IPS DF 4.7 (cell line): ENCODE results near the gene SAMHD1.
"Not testable (repeated sequence)": the region's sequence is repeated elsewhere in the genome, so short reads cannot be mapped to it uniquely, and the experiment has no call there.

Source experiments
- DNase-seq: peaks from one replicate; pipeline ENCODE4 v3.0.0-alpha.2; 2013; ENCODE audit warnings: low spot score; ENCODE audit errors: extremely low read depth

Gene SAMHD1

DNA sequence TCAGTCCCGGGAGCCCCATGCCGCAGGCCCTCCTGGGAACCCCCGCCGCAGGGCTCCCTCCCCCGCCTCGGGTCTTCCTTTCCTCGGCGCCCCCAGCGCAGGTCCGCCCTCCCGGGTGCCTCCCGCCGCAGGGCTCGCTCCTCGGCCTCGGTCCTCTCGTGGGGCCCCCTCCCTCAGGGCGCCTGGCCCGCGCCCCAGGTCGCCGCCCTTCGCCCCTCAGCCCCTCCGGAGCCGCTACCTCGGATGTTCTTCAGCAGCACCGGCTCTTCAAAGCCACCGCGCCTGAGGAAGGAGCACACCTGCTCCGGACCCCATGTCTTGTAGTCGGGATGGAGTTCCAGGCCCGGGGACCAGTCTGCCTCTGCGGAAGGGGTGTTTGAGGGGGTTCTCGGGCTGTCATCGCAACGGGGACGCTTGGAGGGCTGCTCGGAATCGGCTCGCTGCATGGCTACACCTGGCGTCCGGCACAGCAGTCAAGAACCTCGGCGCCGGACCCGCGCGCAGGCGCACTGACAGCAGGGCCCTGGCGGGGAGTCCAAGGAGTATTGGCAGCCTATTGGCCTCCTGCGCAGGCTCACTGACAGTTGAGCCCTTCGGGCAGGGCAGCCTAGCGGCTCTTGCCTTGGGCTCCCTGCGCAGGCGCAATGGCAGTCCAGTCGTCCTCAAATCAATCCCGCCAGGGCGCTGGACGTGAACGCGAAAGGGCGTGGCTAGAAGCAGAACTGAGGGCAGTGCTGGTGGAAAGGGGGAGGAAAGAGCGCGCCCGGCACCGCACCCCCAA lies at the start of gene SAMHD1:
SAMHD1 (minus strand) TSS at position 511 of the 781 bp plus-strand sequence; CDS start at position 446, 65 bp downstream.
- peak; percentile 89 for DNase-seq

DNA sequence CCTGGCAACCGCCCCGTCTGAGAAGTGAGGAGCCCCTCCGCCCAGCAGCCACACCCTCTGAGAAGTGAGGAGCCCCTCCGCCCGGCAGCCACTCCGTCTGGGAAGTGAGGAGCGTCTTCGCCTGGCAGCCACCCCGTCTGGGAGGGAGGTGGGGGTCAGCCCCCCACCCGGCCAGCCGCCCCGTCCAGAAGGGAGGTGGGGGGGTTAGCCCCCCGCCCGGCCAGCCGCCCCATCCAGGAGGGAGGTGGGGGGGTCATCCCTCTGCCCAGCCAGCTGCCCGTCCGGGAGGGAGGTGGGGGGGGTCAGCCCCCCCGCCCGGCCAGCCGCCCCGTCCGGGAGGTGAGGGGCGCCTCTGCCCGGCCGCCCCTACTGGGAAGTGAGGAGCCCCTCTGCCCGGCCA lies 48.7 kb upstream of the SAMHD1 start:
- not testable (repeated sequence) for DNase-seq

DNA sequence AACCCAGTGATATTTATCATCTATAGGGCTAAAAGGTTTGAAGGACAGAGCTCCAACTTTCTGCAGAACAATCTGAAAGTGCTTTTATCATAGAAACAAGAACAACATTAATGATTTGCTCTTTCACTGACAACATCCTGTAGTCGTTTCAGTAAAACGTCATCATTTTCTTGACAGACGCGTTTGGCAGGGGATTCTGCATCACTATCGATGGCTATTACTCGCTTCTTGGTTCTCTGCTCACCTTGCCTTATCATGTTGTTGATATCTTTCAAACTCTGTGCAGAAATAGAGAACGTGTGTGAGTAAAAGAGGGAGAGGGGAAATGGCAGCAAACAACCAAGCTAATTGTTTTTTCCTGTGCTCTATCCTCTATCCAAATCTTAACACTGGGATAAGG lies 47.1 kb upstream of the SAMHD1 start:
- DNase-seq = no peak

DNA sequence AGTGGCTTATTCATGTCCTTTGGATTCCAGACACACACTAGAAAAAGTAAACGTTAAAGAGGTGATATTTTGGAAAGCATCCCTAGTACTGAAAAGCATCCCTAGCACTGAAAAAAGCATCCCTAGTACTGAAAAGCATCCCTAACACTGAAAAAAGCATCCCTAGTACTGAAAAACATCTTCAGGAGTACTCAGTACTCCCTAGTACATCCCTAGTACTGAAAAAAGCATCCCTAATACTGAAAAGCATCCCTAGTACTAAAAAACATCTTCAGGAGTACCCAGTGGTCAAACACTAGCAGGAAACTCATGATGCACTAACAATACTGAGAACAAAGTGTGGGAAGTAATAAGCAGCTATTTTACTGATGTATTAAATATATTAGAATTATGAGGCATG lies 45.6 kb upstream of the SAMHD1 start:
- no peak for DNase-seq

DNA sequence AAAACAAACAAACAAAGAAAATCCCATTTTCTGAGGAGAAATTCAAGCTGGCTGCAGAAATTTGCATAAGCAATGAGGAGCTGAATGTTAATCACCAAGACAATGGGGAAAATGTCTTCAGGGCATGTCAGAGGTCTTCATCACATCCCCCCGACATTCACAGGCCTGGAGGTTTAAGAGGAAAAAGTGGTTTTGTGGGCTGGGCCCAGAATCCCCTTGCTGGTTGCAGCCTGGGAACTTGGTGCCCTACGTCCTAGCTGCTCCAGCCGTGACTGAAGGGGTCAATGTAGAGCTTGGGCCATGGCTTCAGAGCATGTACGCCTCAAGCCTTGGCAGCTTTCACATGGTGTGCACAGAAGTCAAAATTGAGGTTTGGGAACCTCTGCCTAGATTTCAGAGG lies 42.7 kb upstream of the SAMHD1 start:
- not testable (repeated sequence) for DNase-seq

DNA sequence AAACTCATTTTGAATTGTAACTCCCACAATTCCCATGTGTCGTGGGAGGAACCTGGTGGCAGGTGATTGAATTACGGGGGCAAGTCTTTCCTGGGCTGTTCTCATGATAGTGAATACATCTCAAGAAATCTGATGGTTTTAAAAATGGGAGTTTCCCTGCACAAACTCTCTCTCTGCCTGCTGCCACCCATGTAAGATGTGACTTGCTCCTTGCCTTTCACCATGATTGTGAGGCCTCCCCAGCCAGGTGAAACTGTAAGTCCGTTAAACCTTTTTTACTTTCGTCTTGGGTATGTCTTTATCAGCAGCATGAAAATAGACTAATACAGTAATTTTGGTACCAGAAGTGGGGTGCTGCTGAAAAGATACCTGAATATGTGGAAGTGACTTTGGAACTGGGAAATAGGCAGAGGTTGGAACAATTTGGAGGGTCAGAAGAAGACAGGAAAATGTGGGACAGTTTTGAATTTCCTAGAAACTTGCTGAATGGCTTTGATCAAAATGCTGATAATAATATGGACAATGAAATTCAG lies 41.4 kb upstream of the SAMHD1 start:
- no peak for DNase-seq

DNA sequence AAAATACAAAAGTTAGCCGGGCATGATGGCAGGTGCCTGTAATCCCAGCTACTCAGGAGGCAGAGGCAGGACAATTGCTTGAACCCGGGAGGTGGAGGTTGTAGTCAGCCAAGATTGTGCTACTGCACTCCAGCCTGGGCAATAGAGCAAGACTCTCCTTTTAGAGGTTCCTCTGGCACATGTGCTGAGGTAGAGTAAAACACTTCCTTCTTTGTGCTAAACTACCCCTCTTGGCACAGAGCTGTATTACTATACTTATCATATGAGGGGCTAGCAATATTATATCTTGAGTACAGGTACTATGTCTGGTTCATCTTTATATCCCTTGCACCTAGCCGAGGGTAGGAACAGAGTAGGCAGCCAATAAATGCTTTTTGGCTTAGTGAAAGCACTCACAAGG lies 40.2 kb upstream of the SAMHD1 start:
- no peak for DNase-seq

DNA sequence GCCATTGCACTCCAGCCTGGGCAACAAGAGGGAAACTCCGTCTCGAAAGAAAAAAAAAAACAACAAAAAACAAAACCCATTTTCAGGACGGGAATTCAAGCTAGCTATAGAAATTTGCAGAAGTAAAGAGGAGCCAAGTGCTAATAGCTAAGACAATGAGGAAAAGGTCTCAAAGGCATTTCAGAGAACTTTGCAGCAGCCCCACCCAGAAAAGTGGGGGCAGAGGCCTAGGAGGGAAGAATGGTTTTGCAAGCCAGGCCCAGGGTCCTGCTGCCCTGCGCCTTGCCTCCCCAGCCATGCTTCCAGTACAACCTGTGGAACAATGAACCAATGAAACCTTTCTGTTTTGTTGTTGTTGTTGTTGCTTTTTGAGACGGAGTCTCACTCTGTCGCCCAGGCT lies 38.3 kb upstream of the SAMHD1 start:
- DNase-seq = no peak

DNA sequence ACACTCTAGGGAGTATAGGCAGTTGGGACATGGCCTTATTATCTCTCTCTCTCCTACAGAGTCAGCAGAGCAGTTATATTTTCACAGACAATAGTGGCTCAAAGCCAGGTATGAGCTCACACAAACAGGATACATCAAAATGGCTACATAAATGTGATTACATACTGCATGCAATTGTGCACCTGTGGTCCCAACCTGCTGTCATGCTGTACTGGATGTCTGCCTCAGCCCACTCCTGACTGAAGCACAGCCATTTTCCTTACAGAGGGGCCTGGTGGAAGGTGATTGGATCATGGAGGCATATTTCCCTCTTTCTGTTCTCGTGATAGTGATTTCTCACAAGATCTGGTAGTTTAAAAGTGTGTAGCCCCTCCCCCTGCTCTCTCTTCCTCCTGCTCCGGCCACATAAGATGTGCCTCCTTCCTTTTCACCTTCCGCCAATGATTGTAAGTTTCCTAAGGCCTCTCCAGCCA lies 37.0 kb upstream of the SAMHD1 start:
- no peak for DNase-seq

DNA sequence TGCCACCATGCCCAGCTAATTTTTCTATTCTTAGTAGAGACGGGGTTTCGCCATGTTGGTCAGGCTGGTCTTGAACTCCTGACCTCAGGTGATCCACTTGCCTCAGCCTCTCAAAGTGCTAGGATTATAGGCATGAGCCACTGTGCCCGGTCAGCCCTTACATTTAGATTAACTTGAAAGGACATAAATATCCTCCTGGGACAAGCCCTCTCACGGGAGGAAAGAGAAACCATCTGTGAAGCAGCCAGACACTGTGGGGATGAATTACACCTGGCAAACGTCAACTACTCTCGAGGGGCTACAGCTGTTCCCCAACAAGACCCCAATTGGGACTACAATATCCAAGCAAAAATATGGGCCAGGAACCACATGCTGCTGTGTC lies 32.7 kb upstream of the SAMHD1 start:
- no peak for DNase-seq

DNA sequence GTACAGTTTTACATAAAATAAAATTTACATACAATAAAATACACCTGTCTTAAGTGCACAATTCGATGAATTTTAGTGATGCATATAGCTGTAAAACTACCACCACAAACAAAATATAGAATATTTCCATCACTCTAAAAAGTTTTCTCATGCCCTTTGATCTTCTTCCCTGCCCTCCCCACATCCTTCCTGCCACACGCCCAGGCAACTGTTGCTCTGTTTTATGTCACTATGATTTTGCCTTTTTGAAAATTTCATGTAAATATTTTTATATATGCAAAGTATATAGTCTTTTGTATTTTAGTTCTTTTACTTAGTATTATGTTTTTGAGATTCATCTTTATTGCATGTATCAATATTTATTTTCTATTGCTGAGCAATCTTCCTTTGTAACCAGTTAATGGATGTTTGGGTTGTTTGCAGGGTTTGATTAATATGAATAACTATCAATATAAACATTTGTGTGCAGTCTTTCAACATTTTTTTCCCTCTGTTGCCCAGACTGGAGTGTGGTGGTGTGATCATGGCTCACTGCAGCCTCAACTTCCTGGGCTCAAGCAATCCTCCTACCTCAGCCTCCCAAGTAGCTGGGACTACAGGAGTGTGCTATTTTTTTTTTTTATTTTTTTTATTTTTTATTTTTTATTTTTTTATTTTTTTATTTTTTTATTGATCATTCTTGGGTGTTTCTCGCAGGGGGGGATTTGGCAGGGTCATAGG lies 23.8 kb upstream of the SAMHD1 start:
- DNase-seq = no peak

DNA sequence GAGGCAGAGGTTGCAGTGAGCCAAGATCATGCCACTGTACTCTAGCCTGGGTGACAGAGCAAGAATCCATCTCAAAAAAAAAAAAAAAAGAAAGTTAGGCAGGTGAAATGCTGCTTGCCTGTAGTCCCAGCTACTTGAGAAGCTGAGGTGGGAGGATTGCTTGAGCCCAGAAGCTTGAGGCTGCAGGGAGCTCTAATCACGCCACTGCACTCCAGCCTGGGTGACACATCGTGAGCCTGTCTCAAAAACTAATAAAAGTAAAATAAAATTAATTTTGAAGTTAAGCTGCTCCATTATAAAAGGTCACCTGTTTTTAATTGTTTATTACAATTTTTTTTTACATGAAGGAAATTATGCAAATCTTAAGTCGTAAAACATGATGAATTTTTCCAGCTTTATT lies 23.2 kb upstream of the SAMHD1 start:
- DNase-seq = no peak

DNA sequence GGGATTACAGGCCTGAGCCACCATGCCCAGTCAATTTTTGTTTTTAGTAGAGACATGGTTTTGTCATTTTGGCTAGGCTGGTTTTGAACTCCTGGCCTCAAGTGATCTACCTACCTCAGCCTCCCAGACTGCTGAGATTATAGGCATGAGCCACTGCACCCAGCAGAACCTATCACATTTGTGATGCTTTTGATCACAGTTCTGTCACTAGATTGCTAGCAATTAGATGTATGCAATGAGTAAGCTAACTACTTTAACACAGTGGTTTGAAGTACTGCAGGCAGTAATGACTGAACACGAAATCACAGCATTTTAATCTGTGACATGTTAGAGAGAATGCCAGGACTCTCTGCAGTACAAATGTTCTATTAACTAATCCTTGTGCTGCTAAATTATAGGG lies 19.6 kb upstream of the SAMHD1 start:
- DNase-seq = no peak

DNA sequence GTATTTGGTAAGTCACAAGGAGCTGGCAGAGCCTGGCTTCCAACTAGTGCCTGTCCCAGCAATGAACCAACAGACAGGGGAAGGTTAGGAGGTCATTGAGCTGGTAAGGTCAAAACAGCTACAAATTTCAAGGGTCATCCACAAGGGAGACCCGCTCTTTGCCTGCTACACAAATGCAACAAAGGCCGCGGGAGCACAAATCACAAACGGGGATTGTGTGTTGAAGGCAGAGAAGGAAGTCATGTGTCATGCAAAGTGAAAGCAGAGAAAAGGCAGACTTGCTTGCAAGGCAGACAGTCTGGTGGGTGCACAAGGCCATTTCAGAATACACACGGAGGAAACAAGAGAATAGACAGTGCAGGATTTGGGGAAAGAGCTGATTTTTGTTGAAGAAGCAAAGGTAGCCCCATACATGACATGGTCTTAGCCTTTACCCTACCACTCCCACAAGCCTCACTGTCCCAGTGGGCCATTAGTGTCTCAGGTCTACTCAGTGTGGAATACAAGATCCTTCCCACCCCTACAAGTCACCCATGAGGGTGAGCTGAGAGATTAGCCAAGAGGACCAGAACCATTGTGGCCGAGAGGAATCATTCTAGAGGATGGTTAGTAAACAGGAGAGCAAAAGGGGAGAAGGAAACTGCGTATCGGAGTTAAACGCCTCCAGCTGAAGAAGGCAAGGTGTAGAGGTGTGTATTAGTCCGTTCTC lies 18.1 kb upstream of the SAMHD1 start:
- no peak for DNase-seq

DNA sequence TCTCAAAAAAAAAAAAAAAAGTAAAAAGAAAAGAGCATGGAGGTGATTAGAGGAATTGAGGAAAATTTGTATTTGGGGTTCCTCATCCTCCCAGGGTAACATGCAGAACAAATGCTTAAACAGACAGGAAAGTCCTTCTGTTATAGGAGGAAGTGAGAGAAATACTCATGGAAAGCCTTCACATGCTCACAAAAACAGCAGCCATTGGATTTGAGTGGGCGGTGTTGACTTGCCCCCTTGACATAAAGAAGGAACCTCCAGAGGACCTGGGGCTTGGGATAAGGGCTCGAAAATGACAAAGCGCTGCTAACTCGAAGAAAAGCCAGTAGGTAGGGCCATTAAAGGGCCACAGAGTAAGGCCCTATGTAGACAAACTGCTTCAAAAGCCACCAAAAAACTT lies 17.5 kb upstream of the SAMHD1 start:
- no peak for DNase-seq

DNA sequence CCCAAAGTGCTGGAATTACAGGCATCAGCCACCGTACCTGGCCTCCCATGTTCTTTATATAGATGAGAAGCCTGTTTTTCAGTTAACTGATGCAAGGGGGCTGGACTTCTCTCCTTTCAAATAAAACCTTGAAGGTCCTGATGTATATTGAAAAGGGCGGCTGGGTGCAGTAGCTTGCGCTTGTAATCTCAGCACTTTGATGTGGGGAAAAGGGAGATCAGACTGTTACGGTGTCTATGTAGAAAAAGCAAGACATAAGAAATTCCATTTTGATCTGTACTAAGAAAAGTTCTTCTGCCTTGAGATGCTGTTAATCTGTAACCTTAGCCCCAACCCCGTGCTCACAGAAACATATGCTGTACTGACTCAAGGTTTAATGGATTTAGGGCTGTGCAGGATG lies 16.1 kb upstream of the SAMHD1 start:
- no peak for DNase-seq

DNA sequence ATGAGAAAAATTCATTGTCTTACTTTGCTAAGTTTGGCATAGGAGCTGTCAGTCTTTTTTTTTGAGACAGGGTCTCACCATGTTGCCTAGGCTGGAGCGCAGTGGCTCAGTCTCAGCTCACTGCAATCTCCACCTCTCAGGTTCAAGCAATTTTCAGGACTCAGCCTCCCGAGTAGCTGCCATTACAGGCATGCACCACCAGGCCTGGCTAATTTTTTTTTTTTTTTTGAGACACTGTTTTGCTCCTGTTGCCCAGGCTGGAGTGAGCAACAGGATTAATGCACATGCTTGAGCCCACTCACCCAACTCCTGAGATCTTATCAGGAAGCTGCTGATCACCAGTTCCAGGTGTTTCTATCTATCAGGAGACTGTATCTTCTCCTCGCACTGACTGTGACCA lies 15.5 kb upstream of the SAMHD1 start:
- not testable (repeated sequence) for DNase-seq

DNA sequence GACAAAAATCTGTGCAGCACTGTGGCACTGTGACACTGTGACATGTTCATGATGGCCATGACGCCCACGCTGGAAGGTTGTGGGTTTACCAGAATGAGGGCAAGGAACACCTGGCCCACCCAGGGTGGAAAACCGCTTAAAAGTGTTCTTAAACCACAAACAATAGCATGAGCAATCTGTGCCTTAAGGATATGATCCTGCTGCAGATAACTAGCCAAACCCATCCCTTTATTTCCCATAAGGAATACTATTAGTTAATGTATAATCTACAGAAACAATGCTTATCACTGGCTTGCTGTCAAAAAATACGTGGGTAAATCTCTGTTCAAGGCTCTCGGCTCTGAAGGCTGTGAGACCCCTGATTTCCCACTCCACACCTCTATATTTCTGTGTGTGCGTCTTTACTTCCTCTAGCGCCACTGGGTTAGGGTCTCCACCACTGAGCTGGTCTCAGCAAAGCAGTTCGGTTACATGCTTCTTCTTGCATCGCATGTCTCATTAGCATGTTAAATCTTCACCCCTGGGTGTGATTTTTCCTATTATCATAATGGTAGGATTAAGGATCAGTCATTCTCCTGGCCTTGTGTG lies 10.9 kb upstream of the SAMHD1 start:
- DNase-seq = not testable (repeated sequence)

DNA sequence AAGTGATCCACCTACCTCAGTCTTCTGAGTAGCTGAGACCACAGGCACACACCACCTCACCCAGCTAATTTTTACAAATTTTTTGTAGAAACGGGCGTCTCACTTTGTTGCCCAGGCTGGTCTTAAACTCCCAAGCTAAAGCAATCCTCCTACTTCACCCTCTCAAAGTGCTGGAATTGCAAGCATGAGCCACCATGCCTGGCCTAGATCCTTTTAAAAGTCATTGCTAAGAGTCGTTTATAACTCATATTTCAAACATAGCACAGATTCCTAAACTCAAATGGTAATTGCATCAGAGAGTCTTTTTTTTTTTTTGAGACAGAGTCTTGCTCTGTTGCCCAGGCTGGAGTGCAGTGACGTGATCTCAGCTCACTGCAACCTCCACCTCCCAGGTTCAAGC lies 7.7 kb upstream of the SAMHD1 start:
- DNase-seq = no peak

DNA sequence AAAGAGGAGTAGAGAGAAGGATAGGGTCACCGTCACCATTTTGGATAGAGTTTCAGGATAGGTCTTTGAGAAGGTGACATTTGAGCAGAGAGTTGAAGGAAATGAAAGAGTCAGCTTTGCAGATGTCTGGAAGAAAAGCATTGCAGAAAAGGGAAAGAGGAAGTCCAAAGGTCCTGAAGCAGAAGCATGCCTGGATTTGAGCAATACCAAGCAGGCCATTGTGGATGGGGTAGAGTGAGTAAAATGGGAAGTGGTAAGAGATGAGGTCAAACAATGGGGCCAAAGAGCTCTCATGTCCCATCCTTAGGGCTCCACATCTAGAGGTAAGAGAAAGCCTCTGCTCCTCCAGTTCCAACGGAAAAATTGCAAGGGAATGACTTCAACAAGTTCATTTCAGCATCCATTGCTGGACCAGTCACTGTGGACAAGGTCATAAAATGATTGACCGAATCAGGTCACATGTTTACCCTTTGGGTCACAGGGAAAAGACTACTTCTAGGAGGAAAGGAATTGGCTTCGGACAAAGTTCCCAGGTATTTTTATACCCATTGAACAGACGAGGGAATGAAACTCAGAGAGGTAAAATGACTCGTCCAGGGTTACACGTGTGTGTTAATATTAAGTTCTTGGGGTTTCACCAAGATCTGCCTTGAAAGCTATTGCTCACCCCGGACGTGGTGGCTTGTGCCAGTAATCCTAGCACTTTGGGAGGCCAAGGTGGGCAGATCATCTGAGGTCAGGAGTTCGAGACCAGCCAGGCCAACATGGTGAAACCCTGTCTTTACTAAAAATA lies 6.6 kb upstream of the SAMHD1 start:
- no peak for DNase-seq

DNA sequence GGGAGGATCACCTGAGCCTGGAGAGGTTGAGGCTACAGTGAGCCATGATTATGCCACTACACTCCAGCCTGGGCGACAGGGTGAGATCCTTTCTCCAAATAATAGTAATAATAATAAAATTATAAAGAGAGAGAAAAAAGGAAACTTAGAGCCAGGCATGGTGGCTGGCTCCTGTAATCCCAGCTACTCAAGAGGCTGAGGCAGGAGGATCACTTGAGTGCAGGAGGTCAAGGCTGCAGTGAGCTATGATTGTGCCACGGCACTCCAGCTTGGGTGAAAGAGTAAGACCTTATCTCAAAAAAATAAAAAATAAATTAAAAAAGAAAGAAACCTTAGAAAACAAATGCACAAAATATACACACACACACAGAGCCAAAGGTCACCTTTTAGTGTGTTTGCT lies 5.2 kb upstream of the SAMHD1 start:
- DNase-seq = no peak
